ENCODE data around the gene CHD9NB. TPM values are rescaled to one million over a fixed set of nuclear protein-coding genes. Genes with fewer than 3 reads are reported as not detected.
A peak's percentile ranks its signal among the peaks of the same experiment; 100 is the strongest.

Gene CHD9NB
- total RNA-seq, 4 donors from 2014 or later: 0.19 to 1.2 (median 0.42) TPM

GRCh38 chr16:53065461-53066061, 12.9 kb upstream of the CHD9NB start:
- peaks cover 26 to 46% (median 37%) of the 10 kb centered on the region in 4 donors for H3K4me1 ChIP-seq
- no peak overlapping the region for H3K4me3 ChIP-seq
- H3K27ac ChIP-seq (replicated peaks in 1 of 4): peak overlapping the region in 3 of 4 donors; percentile 28 to 59 (median 43)
- TF ChIP-seq EP300 (IDR thresholded peaks at IDR 0.05) (no peak), POLR2AphosphoS5 (IDR thresholded peaks at IDR 0.05) (no peak), POLR2A (IDR thresholded peaks at IDR 0.05; ENCODE audit: low read depth) (no peak), CTCF (IDR thresholded peaks at IDR 0.05) (no peak)
- intact Hi-C loops (cut with DNase I): no loop called here
- 60% methylated on average over 6 of the region's 6 CpGs for WGBS
- H3K9me3 ChIP-seq: no peaks in the 10 kb centered on the region
- no peaks in the 10 kb centered on the region for H3K27me3 ChIP-seq
- no peak for DNase-seq (ENCODE audit: extremely low spot score)
- H3K36me3 ChIP-seq: peaks cover 0 to 8% (median 0%) of the 10 kb centered on the region in 4 donors

GRCh38 chr16:53064081-53064578, 11.4 kb upstream of the CHD9NB start:
- intact Hi-C loops (cut with DNase I): no loop called here
- no peak overlapping the region for H3K4me3 ChIP-seq
- peaks cover 0 to 8% (median 0%) of the 10 kb centered on the region in 4 donors for H3K36me3 ChIP-seq
- WGBS: 89% methylated on average over 1 of the region's 1 CpG
- peak overlapping the region in 1 of 4 donors; percentile 31 for H3K27ac ChIP-seq (replicated peaks in 1 of 4)
- TF ChIP-seq CTCF (IDR thresholded peaks at IDR 0.05): no peak
- TF ChIP-seq POLR2AphosphoS5 (IDR thresholded peaks at IDR 0.05): no peak
- no peak for TF ChIP-seq POLR2A (IDR thresholded peaks at IDR 0.05; ENCODE audit: low read depth)
- no peak for TF ChIP-seq EP300 (IDR thresholded peaks at IDR 0.05)
- peaks cover 25 to 43% (median 37%) of the 10 kb centered on the region in 4 donors for H3K4me1 ChIP-seq
- H3K27me3 ChIP-seq: no peaks in the 10 kb centered on the region
- no peak for DNase-seq (ENCODE audit: extremely low spot score)
- H3K9me3 ChIP-seq: no peaks in the 10 kb centered on the region

DNA sequence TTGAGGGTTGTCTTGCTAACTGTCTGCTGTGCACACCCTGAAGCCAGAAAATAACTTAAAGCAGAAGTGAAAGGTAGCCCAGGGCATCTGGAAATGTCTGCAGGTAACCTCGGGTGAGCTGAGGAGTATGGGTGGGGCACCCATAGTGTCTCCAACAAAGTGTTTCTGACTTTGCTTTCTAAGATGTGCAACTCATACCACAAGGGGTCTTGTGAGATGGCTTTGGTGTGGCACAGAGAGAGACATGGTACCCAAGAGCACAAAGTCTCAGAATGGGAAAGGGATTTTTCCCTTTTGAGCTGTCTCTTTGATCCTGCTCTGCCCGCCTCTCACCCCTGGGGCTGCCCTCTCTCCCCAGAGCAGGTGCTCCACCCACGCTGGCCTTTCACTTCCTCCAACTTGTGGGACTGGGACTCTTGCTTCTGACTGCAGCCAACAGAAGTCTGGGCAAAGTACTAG, 9.0 kb upstream of the CHD9NB start:
- Histone ChIP-seq H3K4me1 (peaks cover 32 to 55% (median 44%) of the 10 kb centered on the region in 4 donors), H3K27ac (replicated peaks in 1 of 4) (no peak overlapping the region), H3K27me3 (no peaks in the 10 kb centered on the region), H3K4me3 (no peak overlapping the region), H3K36me3 (no peaks in the 10 kb centered on the region), H3K9me3 (no peaks in the 10 kb centered on the region)
- DNase-seq (ENCODE audit: extremely low spot score): no peak
- 57% methylated on average over 3 of the region's 3 CpGs for WGBS
- intact Hi-C loops (cut with DNase I): no loop called here
- TF ChIP-seq POLR2AphosphoS5 (IDR thresholded peaks at IDR 0.05): no peak
- no peak for TF ChIP-seq POLR2A (IDR thresholded peaks at IDR 0.05; ENCODE audit: low read depth)
- no peak for TF ChIP-seq CTCF (IDR thresholded peaks at IDR 0.05)
- TF ChIP-seq EP300 (IDR thresholded peaks at IDR 0.05): no peak

GRCh38 chr16:53061256-53061655, 8.6 kb upstream of the CHD9NB start:
- no peaks in the 10 kb centered on the region for H3K9me3 ChIP-seq
- peaks cover 34 to 55% (median 44%) of the 10 kb centered on the region in 4 donors for H3K4me1 ChIP-seq
- H3K27ac ChIP-seq (replicated peaks in 1 of 4): no peak overlapping the region
- TF ChIP-seq EP300 (IDR thresholded peaks at IDR 0.05): no peak
- H3K27me3 ChIP-seq: no peaks in the 10 kb centered on the region
- H3K36me3 ChIP-seq: no peaks in the 10 kb centered on the region
- 92% methylated on average over 5 of the region's 5 CpGs for WGBS
- no peak overlapping the region for H3K4me3 ChIP-seq
- intact Hi-C loops (cut with DNase I): no loop called here
- DNase-seq (ENCODE audit: extremely low spot score): no peak

- Histone ChIP-seq H3K27me3 (no peaks in the 10 kb centered on the region), H3K27ac (replicated peaks in 1 of 4) (no peak overlapping the region), H3K9me3 (no peaks in the 10 kb centered on the region), H3K4me1 (peaks cover 31 to 53% (median 42%) of the 10 kb centered on the region in 4 donors), H3K36me3 (no peaks in the 10 kb centered on the region), H3K4me3 (no peak overlapping the region)
- WGBS: 88% methylated on average over 7 of the region's 7 CpGs
- no peak for DNase-seq (ENCODE audit: extremely low spot score)
- TF ChIP-seq CTCF (IDR thresholded peaks at IDR 0.05) (no peak), POLR2AphosphoS5 (IDR thresholded peaks at IDR 0.05) (no peak), POLR2A (IDR thresholded peaks at IDR 0.05; ENCODE audit: low read depth) (no peak), EP300 (IDR thresholded peaks at IDR 0.05) (no peak)
- intact Hi-C loops (cut with DNase I): loop anchor here (5.0 to 10.0 kb wide), 2 partner anchors 33 to 225 kb away; no protein-coding TSS in a partner anchor
Observed at GRCh38 chr16:53059672-53060071, 7.0 kb upstream of the CHD9NB start.

Measured in esophagus muscularis mucosa (tissue), 4 donors.